Hepatocyte (in vitro differentiated cells): ENCODE results near the gene HNF1B. TPM values are rescaled to one million over a fixed set of nuclear protein-coding genes. Genes with fewer than 3 reads are reported as not detected.

Experiments used
- DNase-seq: peaks from one replicate; pipeline ENCODE4 v3.0.0-alpha.2; 2016; ENCODE audit warnings: low spot score
- H2AFZ ChIP-seq: fragments of 200-600 bp; sonication (generic); 2 replicates; pipeline ENCODE4 v1.6.0; 2016; ENCODE audit warnings: antibody characterized with exemption, mild to moderate bottlenecking
- H3K27ac ChIP-seq: fragments of 200-600 bp; sonication (generic); 2 replicates; pipeline ENCODE4 v1.5.1; 2016; ENCODE audit warnings: mild to moderate bottlenecking
- H3K27me3 ChIP-seq: fragments of 200-600 bp; sonication (generic); 2 replicates; pipeline ENCODE4 v1.6.1; 2016
- H3K36me3 ChIP-seq: fragments of 200-600 bp; sonication (generic); replicated peaks from 2 replicates; pipeline ENCODE4 v1.5.1; 2016; ENCODE audit warnings: low read depth; ENCODE audit not compliant: insufficient read depth
- H3K4me1 ChIP-seq: fragments of 200-600 bp; sonication (generic); 2 replicates; pipeline ENCODE4 v1.5.1; 2016; ENCODE audit warnings: mild to moderate bottlenecking, moderate library complexity; ENCODE audit not compliant: insufficient read depth
- H3K4me2 ChIP-seq: fragments of 200-600 bp; sonication (generic); 2 replicates; pipeline ENCODE4 v1.6.0; 2016
- H3K4me3 ChIP-seq: fragments of 200-600 bp; sonication (generic); 2 replicates; pipeline ENCODE4 v1.5.1; 2016; ENCODE audit warnings: mild to moderate bottlenecking
- H3K79me2 ChIP-seq: fragments of 200-600 bp; sonication (generic); 2 replicates; pipeline ENCODE4 v1.6.0; 2017; ENCODE audit warnings: mild to moderate bottlenecking
- H3K9me2 ChIP-seq: fragments of 200-600 bp; sonication (generic); replicated peaks from 2 replicates; pipeline ENCODE4 v1.6.0; 2017; ENCODE audit warnings: mild to moderate bottlenecking; ENCODE audit not compliant: insufficient read depth
- H3K9me3 ChIP-seq: fragments of 200-600 bp; sonication (generic); 2 replicates; pipeline ENCODE4 v1.5.1; 2016; ENCODE audit warnings: low read depth, mild to moderate bottlenecking
- H4K20me1 ChIP-seq: fragments of 200-600 bp; sonication (generic); 2 replicates; pipeline ENCODE4 v1.6.0; 2016; ENCODE audit warnings: mild to moderate bottlenecking; ENCODE audit not compliant: insufficient read depth, poor library complexity, severe bottlenecking
- CTCF ChIP-seq: fragments of 200-600 bp; sonication (generic); IDR thresholded peaks from 2 replicates; pipeline ENCODE4 v1.5.1; 2016; ENCODE audit warnings: antibody characterized with exemption, mild to moderate bottlenecking; ENCODE audit not compliant: poor library complexity
- EZH2 ChIP-seq: fragments of 200-600 bp; sonication (generic); IDR thresholded peaks from 2 replicates; pipeline ENCODE4 v1.6.1; 2016; ENCODE audit warnings: antibody characterized with exemption, mild to moderate bottlenecking, borderline replicate concordance
- EZH2phosphoT487 ChIP-seq: fragments of 200-600 bp; sonication (generic); IDR thresholded peaks from one replicate; pipeline ENCODE4 v1.6.1; 2018; ENCODE audit warnings: antibody characterized with exemption, mild to moderate bottlenecking, low read depth, moderate library complexity; ENCODE audit not compliant: unreplicated experiment, severe bottlenecking
- WGBS: methylation state at CpG from one replicate; pipeline ENCODE4 v1.1.6; 2016; ENCODE audit warnings: low lambda C conversion rate; ENCODE audit errors: missing lambda C conversion rate; 5-methylcytosine and 5-hydroxymethylcytosine counted together
- polyA plus RNA-seq: library from polyadenylated mRNA; unstranded; fragments of >200 nt; fragmentation: Nextera tagmentation; extraction: Ambion mirVana; gene quantifications from 2 replicates; pipeline ENCODE4 v1.2.1, GENCODE V29; 2016
- total RNA-seq: library from RNA; depleted of rRNA; stranded (reverse); fragments of >200 nt; gene quantifications from 2 replicates; pipeline ENCODE4 v1.2.3, GENCODE V29; 2014

The HNF1B gene
- total and polyA plus RNA-seq, 2 experiments from 2014 or later: 8.8 to 18.2 TPM

- Histone ChIP-seq H3K4me1 (no peaks in the 10 kb centered on the region), H3K9me3 (no peaks in the 10 kb centered on the region), H3K27me3 (peaks cover 65% of the 10 kb centered on the region), H3K9me2 (no peaks in the 10 kb centered on the region), H3K36me3 (no peaks in the 10 kb centered on the region), H4K20me1 (no peaks in the 10 kb centered on the region), H3K79me2 (peaks cover 71% of the 10 kb centered on the region), H3K4me3 (peak overlapping the region; percentile 86), H3K27ac (peak overlapping the region; percentile 95), H2AFZ (peak overlapping the region; percentile 29), H3K4me2 (peak overlapping the region; percentile 85)
- no peak for DNase-seq
- 11% methylated on average over 22 of the region's 22 CpGs for WGBS
- TF ChIP-seq EZH2phosphoT487 (peak; percentile 53), EZH2 (peak; percentile 100), CTCF (no peak)
Observed at GRCh38 chr17:37741341-37742115, 3.3 kb downstream of the HNF1B start.

- no peak for TF ChIP-seq EZH2
- TF ChIP-seq CTCF: no peak
- no peak for TF ChIP-seq EZH2phosphoT487
- H3K4me2 ChIP-seq: peak overlapping the region; percentile 85
- peaks cover 59% of the 10 kb centered on the region for H3K27me3 ChIP-seq
- H3K4me1 ChIP-seq: no peaks in the 10 kb centered on the region
- H3K9me2 ChIP-seq: no peaks in the 10 kb centered on the region
- no peaks in the 10 kb centered on the region for H3K9me3 ChIP-seq
- no peak for DNase-seq
- no peak overlapping the region for H2AFZ ChIP-seq
- H4K20me1 ChIP-seq: no peaks in the 10 kb centered on the region
- H3K79me2 ChIP-seq: peaks cover 71% of the 10 kb centered on the region
- H3K27ac ChIP-seq: peak overlapping the region; percentile 95
- WGBS: 42% methylated on average over 4 of the region's 4 CpGs
- H3K4me3 ChIP-seq: no peak overlapping the region
- H3K36me3 ChIP-seq: no peaks in the 10 kb centered on the region
Observed at GRCh38 chr17:37740915-37741314, 3.9 kb downstream of the HNF1B start.

GRCh38 chr17:37737971-37738370 lies 6.9 kb downstream of the HNF1B start:
- DNase-seq: no peak
- Histone ChIP-seq H2AFZ (no peak overlapping the region), H3K27me3 (peaks cover 31% of the 10 kb centered on the region), H3K27ac (no peak overlapping the region), H3K4me3 (no peak overlapping the region), H4K20me1 (no peaks in the 10 kb centered on the region), H3K4me2 (no peak overlapping the region), H3K4me1 (no peaks in the 10 kb centered on the region), H3K9me2 (no peaks in the 10 kb centered on the region), H3K79me2 (peaks cover 67% of the 10 kb centered on the region), H3K9me3 (no peaks in the 10 kb centered on the region), H3K36me3 (no peaks in the 10 kb centered on the region)
- WGBS: 61% methylated on average over 2 of the region's 2 CpGs
- TF ChIP-seq EZH2 (no peak), EZH2phosphoT487 (no peak), CTCF (no peak)
